ENCODE results near the gene ASXL1. TPM values are rescaled to one million over a fixed set of nuclear protein-coding genes. Genes with fewer than 3 reads are reported as not detected.
"Not testable (repeated sequence)": the region's sequence is repeated elsewhere in the genome, so short reads cannot be mapped to it uniquely, and the experiment has no call there.

The ASXL1 gene
- total RNA-seq, 6 donors from 2014 or later, result 60.6 to 389 (median 88.5) TPM

DNA sequence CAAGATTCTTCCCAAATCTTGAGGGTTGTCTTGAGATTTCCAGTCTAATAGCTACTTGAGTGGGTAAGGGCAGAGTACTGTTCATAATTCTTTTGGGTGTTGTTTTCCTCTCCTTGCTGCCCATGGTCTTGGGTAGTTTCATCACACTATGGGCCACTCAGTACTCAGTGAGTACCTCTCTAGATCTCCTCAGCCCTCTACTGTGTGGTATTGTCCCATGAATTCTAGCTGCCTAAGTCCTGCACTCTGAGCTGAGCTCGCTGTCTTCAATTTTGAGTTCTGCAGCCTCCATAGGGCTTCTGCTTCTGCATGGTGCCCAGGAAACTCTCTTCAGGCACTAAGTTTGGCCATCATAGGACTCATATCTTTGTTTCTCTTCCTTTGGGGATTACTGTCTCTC, 42.3 kb downstream of the ASXL1 start:
- no peaks in the 10 kb centered on the region for H3K27me3 ChIP-seq
- H3K4me1 ChIP-seq, result peaks cover 0 to 10% (median 4%) of the 10 kb centered on the region in 4 donors
- DNase-seq (no peak), ATAC-seq (ENCODE audit: low FRiP score in 2 of 2) (no peak)
- no peaks in the 10 kb centered on the region for H3K9me3 ChIP-seq
- WGBS, 2 donors, result 82 to 90% methylated on average over 1 of the region's 1 CpG
- no peak overlapping the region for H3K4me3 ChIP-seq
- peaks cover 0 to 25% (median 0%) of the 10 kb centered on the region in 4 donors for H3K36me3 ChIP-seq
- TF ChIP-seq EP300 (IDR thresholded peaks at IDR 0.05) (no peak), POLR2AphosphoS5 (IDR thresholded peaks at IDR 0.05) (no peak), POLR2A (IDR thresholded peaks at IDR 0.05) (no peak)
- TF ChIP-seq, protein P1, sequence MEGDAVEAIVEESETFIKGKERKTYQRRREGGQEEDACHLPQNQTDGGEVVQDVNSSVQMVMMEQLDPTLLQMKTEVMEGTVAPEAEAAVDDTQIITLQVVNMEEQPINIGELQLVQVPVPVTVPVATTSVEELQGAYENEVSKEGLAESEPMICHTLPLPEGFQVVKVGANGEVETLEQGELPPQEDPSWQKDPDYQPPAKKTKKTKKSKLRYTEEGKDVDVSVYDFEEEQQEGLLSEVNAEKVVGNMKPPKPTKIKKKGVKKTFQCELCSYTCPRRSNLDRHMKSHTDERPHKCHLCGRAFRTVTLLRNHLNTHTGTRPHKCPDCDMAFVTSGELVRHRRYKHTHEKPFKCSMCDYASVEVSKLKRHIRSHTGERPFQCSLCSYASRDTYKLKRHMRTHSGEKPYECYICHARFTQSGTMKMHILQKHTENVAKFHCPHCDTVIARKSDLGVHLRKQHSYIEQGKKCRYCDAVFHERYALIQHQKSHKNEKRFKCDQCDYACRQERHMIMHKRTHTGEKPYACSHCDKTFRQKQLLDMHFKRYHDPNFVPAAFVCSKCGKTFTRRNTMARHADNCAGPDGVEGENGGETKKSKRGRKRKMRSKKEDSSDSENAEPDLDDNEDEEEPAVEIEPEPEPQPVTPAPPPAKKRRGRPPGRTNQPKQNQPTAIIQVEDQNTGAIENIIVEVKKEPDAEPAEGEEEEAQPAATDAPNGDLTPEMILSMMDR (IDR thresholded peaks at IDR 0.05), result no peak
- H3K27ac ChIP-seq, result no peak overlapping the region

DNA sequence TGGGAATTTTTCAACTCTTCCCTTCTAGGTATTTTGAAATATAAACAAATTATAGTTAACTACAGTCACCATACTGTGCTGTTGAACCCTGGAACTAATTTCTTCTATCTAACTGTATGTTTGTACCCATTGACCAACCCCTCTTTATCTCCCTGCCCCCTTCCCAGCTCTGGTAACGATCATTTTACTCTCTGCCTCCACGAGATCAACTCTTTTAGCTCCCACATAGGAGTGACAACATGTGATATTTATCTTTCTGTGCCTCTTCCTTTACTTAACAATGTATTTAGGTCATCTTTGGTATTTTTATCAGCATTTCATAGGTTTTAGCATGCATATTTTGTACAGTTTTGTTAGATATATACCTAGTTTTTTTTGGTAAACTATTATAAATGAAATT, 45.9 kb downstream of the ASXL1 start:
- no peaks in the 10 kb centered on the region for H3K27me3 ChIP-seq
- ATAC-seq (ENCODE audit: low FRiP score in 2 of 2), result no peak
- H3K36me3 ChIP-seq, result peaks cover 0 to 25% (median 0%) of the 10 kb centered on the region in 4 donors
- no peak overlapping the region for H3K4me3 ChIP-seq
- H3K4me1 ChIP-seq, result peaks cover 0 to 10% (median 1%) of the 10 kb centered on the region in 4 donors
- no peaks in the 10 kb centered on the region for H3K9me3 ChIP-seq
- TF ChIP-seq EP300 (IDR thresholded peaks at IDR 0.05) (no peak), POLR2A (IDR thresholded peaks at IDR 0.05) (no peak), POLR2AphosphoS5 (IDR thresholded peaks at IDR 0.05) (no peak)
- TF ChIP-seq, protein P1 (IDR thresholded peaks at IDR 0.05), result no peak
- WGBS, 2 donors, result 75 to 88% methylated on average over 2 of the region's 2 CpGs
- no peak overlapping the region for H3K27ac ChIP-seq
- DNase-seq, result no peak

- TF ChIP-seq, protein P1 (IDR thresholded peaks at IDR 0.05), result no peak
- TF ChIP-seq EP300 (IDR thresholded peaks at IDR 0.05) (no peak), POLR2A (IDR thresholded peaks at IDR 0.05) (no peak), POLR2AphosphoS5 (IDR thresholded peaks at IDR 0.05) (no peak)
- WGBS, 2 donors, result 98 to 99% methylated on average over 4 of the region's 4 CpGs
- no peaks in the 10 kb centered on the region for H3K27me3 ChIP-seq
- DNase-seq (no peak), ATAC-seq (ENCODE audit: low FRiP score in 2 of 2) (no peak)
- H3K4me3 ChIP-seq, result no peak overlapping the region
- no peaks in the 10 kb centered on the region for H3K9me3 ChIP-seq
- H3K36me3 ChIP-seq, result peaks cover 0 to 12% (median 0%) of the 10 kb centered on the region in 4 donors
- H3K27ac ChIP-seq, result no peak overlapping the region
- H3K4me1 ChIP-seq, result no peaks in the 10 kb centered on the region
Observed at GRCh38 chr20:32406701-32407100, 48.6 kb downstream of the ASXL1 start.

DNA sequence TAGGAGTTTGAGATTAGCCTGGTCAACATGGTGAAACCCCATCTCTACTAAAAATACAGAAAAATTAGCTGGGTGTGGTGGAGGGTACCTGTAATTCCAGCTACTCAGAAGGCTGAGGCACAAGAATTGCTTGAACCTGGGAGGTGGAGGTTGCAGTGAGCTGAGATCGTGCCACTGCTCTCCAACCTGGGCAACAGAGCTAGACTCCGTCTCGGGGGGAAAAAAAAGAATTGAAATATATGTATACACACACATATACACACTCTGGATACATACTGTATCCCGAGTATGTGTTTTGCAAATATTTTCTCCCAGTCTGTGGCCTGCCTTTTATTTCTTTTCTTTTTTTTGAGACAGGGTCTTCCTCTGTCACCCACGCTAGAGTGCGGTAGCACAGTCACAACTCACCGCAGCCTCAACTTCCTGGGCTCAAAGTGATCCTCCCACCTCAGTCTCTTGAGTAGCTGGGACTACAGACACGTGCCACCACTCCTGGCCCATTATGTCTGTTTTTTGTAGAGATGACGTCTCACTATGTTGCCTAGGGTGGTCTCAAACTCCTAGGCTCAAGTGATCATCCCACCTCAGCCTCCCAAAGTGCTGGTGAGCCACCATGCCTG, 49.1 kb downstream of the ASXL1 start:
- not testable (repeated sequence) for H3K4me1 ChIP-seq; H3K36me3 ChIP-seq; H3K27ac ChIP-seq; H3K27me3 ChIP-seq; ATAC-seq (ENCODE audit: low FRiP score in 2 of 2); H3K9me3 ChIP-seq; DNase-seq; H3K4me3 ChIP-seq
- 89% methylated on average over 9 of the region's 9 CpGs for WGBS, 2 donors

- ATAC-seq (ENCODE audit: low FRiP score in 2 of 2) (no peak), DNase-seq (no peak)
- no peak overlapping the region for H3K27ac ChIP-seq
- H3K4me3 ChIP-seq, result no peak overlapping the region
- no peaks in the 10 kb centered on the region for H3K27me3 ChIP-seq
- peaks cover 4 to 15% (median 11%) of the 10 kb centered on the region in 4 donors for H3K4me1 ChIP-seq
- no peaks in the 10 kb centered on the region for H3K36me3 ChIP-seq
- TF ChIP-seq POLR2AphosphoS5 (IDR thresholded peaks at IDR 0.05), result no peak
- TF ChIP-seq POLR2A (IDR thresholded peaks at IDR 0.05), result no peak
- TF ChIP-seq EP300 (IDR thresholded peaks at IDR 0.05), result no peak
- TF ChIP-seq, protein P1 (IDR thresholded peaks at IDR 0.05), result no peak
- 75 to 83% methylated on average over 2 of the region's 2 CpGs for WGBS, 2 donors
- H3K9me3 ChIP-seq, result no peaks in the 10 kb centered on the region
Observed at GRCh38 chr20:32411955-32412706, 54.0 kb downstream of the ASXL1 start.
